Measurements from ENCODE around the gene ACOT11.

The ACOT11 gene

GRCh38 chr1:54614563-54614962, 66.5 kb downstream of the ACOT11 start:
- POLR2A ChIA-PET = no interaction called here
- no peak for TF ChIP-seq CTCF (IDR thresholded peaks at IDR 0.05; ENCODE audit: insufficient read depth, low read length, missing control alignments)

GRCh38 chr1:54615531-54616279, 67.7 kb downstream of the ACOT11 start:
- H3K4me3 ChIP-seq (ENCODE audit: low read depth, low read length) = no peak overlapping the region
- CTCF ChIA-PET = no interaction called here
- DNase-seq (ENCODE audit: low read depth, low spot score) = no peak
- POLR2A ChIA-PET = no interaction called here
- no peak for TF ChIP-seq CTCF (IDR thresholded peaks at IDR 0.05; ENCODE audit: insufficient read depth, low read length, missing control alignments)

More at GRCh38 chr1:54614563-54614962, 66.5 kb downstream of the ACOT11 start:
- H3K4me3 ChIP-seq (ENCODE audit: low read depth, low read length) = no peak overlapping the region
- CTCF ChIA-PET = interaction anchor here (1.2 kb wide), 1 partner anchor 12 kb away, joined by 4 read pairs; no protein-coding TSS in a partner anchor
- no peak for DNase-seq (ENCODE audit: low read depth, low spot score)

GRCh38 chr1:54619749-54620148, 71.7 kb downstream of the ACOT11 start:
- CTCF ChIA-PET = no interaction called here
- POLR2A ChIA-PET = no interaction called here
- no peak for TF ChIP-seq CTCF (IDR thresholded peaks at IDR 0.05; ENCODE audit: insufficient read depth, low read length, missing control alignments)
- no peak overlapping the region for H3K4me3 ChIP-seq (ENCODE audit: low read depth, low read length)
- DNase-seq (ENCODE audit: low read depth, low spot score) = no peak

GRCh38 chr1:54623216-54624007, 75.4 kb downstream of the ACOT11 start, which contains the start of gene FAM151A:
FAM151A (minus strand) TSS chr1:54623525; CDS start chr1:54623395, 130 bp downstream.
- ChIA-PET CTCF (no interaction called here), POLR2A (no interaction called here)
- no peak within 1 kb of the TSS for H3K4me3 ChIP-seq (ENCODE audit: low read depth, low read length)
- no peak for DNase-seq (ENCODE audit: low read depth, low spot score)
- TF ChIP-seq CTCF (IDR thresholded peaks at IDR 0.05; ENCODE audit: insufficient read depth, low read length, missing control alignments) = no peak

GRCh38 chr1:54624466-54625464, 76.7 kb downstream of the ACOT11 start:
- DNase-seq (ENCODE audit: low read depth, low spot score) = no peak
- TF ChIP-seq CTCF (IDR thresholded peaks at IDR 0.05; ENCODE audit: insufficient read depth, low read length, missing control alignments) = no peak
- H3K4me3 ChIP-seq (ENCODE audit: low read depth, low read length) = no peak overlapping the region
- POLR2A ChIA-PET = no interaction called here
- CTCF ChIA-PET = no interaction called here

All from AG04449 (cell line).